Calu3 (cell line): ENCODE results near the gene USP32. TPM values are rescaled to one million over a fixed set of nuclear protein-coding genes. Genes with fewer than 3 reads are reported as not detected.

Source experiments
- BruUV-seq: library from RNA; stranded (reverse); fragments of 400-500 nt; replicated peaks from 2 replicates; lab custom pipeline; 2021; lab: Mats Ljungman, UMichigan
- CTCF ChIA-PET: fragments of 300-600 bp; sonication (Branson Sonifier 250); formaldehyde crosslinking; loops from one replicate; lab custom pipeline; 2022; ENCODE audit warnings: antibody characterized with exemption; lab: Charles Lee
- DNase-seq: peaks from one replicate; pipeline ENCODE4 v3.0.0; 2022
- H3K27ac Mint-ChIP-seq: one replicate; pipeline ENCODE4 v1.8.0; 2022; ENCODE audit warnings: mixed read lengths; ENCODE audit not compliant: unreplicated experiment
- H3K27me3 Mint-ChIP-seq: one replicate; pipeline ENCODE4 v1.8.0; 2022; ENCODE audit warnings: mixed read lengths; ENCODE audit not compliant: unreplicated experiment
- H3K36me3 Mint-ChIP-seq: one replicate; pipeline ENCODE4 v1.8.0; 2022; ENCODE audit warnings: mild to moderate bottlenecking, moderate library complexity, mixed read lengths; ENCODE audit not compliant: insufficient read depth, unreplicated experiment
- H3K4me1 Mint-ChIP-seq: one replicate; pipeline ENCODE4 v1.8.0; 2022; ENCODE audit warnings: mild to moderate bottlenecking, low read depth, mixed read lengths; ENCODE audit not compliant: unreplicated experiment
- H3K4me3 Mint-ChIP-seq: one replicate; pipeline ENCODE4 v1.8.0; 2022; ENCODE audit warnings: mild to moderate bottlenecking, low read depth, moderate library complexity, mixed read lengths; ENCODE audit not compliant: unreplicated experiment
- H3K9me3 Mint-ChIP-seq: one replicate; pipeline ENCODE4 v1.8.0; 2022; ENCODE audit warnings: low read depth, mixed read lengths; ENCODE audit not compliant: unreplicated experiment
- CTCF ChIP-seq: fragments of 200-600 bp; IDR thresholded peaks from one replicate; pipeline ENCODE4 v1.8.0; 2022; ENCODE audit warnings: antibody characterized with exemption; ENCODE audit not compliant: unreplicated experiment
- intact Hi-C: fragments of 100-400 bp; cut with micrococcal nuclease; formaldehyde crosslinking; loops from one replicate; pipeline ENCODE4 v1.10.0; 2022; ENCODE audit not compliant: unreplicated experiment
- total RNA-seq: library from RNA; stranded (reverse); gene quantifications from 2 replicates; pipeline ENCODE4 v1.2.3, GENCODE V29; 2022

USP32 gene
- total RNA-seq, 1 experiment from 2014 or later, result 29.6 TPM

GRCh38 chr17:60325730-60326524 is 66.0 kb downstream of the USP32 start:
- Mint-ChIP-seq H3K4me1 (no peaks in the 10 kb centered on the region), H3K27ac (no peak overlapping the region), H3K36me3 (no peaks in the 10 kb centered on the region), H3K4me3 (no peak overlapping the region), H3K27me3 (no peaks in the 10 kb centered on the region), H3K9me3 (no peaks in the 10 kb centered on the region)
- no peak for TF ChIP-seq CTCF
- CTCF ChIA-PET, result no interaction called here
- no peak for DNase-seq
- BruUV-seq, result no TSS peak
- intact Hi-C loops, result no loop called here

GRCh38 chr17:60323754-60324153 is 68.2 kb downstream of the USP32 start:
- BruUV-seq, result no TSS peak
- DNase-seq, result no peak
- Mint-ChIP-seq H3K36me3 (no peaks in the 10 kb centered on the region), H3K4me3 (no peak overlapping the region), H3K27me3 (no peaks in the 10 kb centered on the region), H3K4me1 (no peaks in the 10 kb centered on the region), H3K9me3 (no peaks in the 10 kb centered on the region), H3K27ac (no peak overlapping the region)
- intact Hi-C loops, result no loop called here
- no peak for TF ChIP-seq CTCF
- CTCF ChIA-PET, result no interaction called here

GRCh38 chr17:60322056-60322387 is 69.9 kb downstream of the USP32 start:
- Mint-ChIP-seq H3K9me3 (no peaks in the 10 kb centered on the region), H3K36me3 (no peaks in the 10 kb centered on the region), H3K27me3 (no peaks in the 10 kb centered on the region), H3K27ac (no peak overlapping the region), H3K4me1 (peaks cover under 1% of the 10 kb centered on the region), H3K4me3 (no peak overlapping the region)
- CTCF ChIA-PET, result interaction anchor here (1.0 kb wide), 1 partner anchor 230 kb away, joined by 3 read pairs; no protein-coding TSS in a partner anchor
- intact Hi-C loops, result no loop called here
- TF ChIP-seq CTCF, result no peak
- DNase-seq, result no peak
- BruUV-seq, result no TSS peak

- no peak for TF ChIP-seq CTCF
- no peak overlapping the region for H3K4me3 Mint-ChIP-seq
- no peaks in the 10 kb centered on the region for H3K9me3 Mint-ChIP-seq
- no TSS peak for BruUV-seq
- no peaks in the 10 kb centered on the region for H3K36me3 Mint-ChIP-seq
- intact Hi-C loops, result no loop called here
- no peak overlapping the region for H3K27ac Mint-ChIP-seq
- CTCF ChIA-PET, result interaction anchor here (1.0 kb wide), 1 partner anchor 229 kb away, joined by 3 read pairs; no protein-coding TSS in a partner anchor
- peaks cover 5% of the 10 kb centered on the region for H3K4me1 Mint-ChIP-seq
- DNase-seq, result no peak
- H3K27me3 Mint-ChIP-seq, result no peaks in the 10 kb centered on the region
Measured at GRCh38 chr17:60321336-60322055, 70.4 kb downstream of the USP32 start.
